Stimulated activated CD4-positive, alpha-beta T cell treated with anti-CD3 and anti-CD28 coated beads, Interleukin-2, amount 100 ng/mL, for 48 hours (primary cell): ENCODE measurements around the gene HSPA1B.
"Not testable (repeated sequence)": the region's sequence is repeated elsewhere in the genome, so short reads cannot be mapped to it uniquely, and the experiment has no call there.

Experiments used
- DNase-seq, 2 donors: peaks; one replicate each; pipeline ENCODE4 v3.0.0-alpha.2; 2020

HSPA1B gene

GRCh38 chr6:31829633-31830283 lies 2.2 kb downstream of the HSPA1B start:
- DNase-seq, result no peak

- DNase-seq, result no peak
Observed at GRCh38 chr6:31830886-31831335, 3.4 kb downstream of the HSPA1B start.

GRCh38 chr6:31831350-31832215 lies 4.0 kb downstream of the HSPA1B start:
- DNase-seq, result no peak

- peak; percentile 76 to 79 for DNase-seq
Observed at GRCh38 chr6:31834367-31835250, 7.1 kb downstream of the HSPA1B start.

GRCh38 chr6:31836047-31836473 lies 8.5 kb downstream of the HSPA1B start:
- no peak for DNase-seq

GRCh38 chr6:31836474-31837368 lies 9.2 kb downstream of the HSPA1B start:
- DNase-seq, result no peak

GRCh38 chr6:31837369-31838113 lies 10.0 kb downstream of the HSPA1B start:
- DNase-seq, result no peak

- DNase-seq, result not testable (repeated sequence)
Observed at GRCh38 chr6:31838114-31838553, 10.6 kb downstream of the HSPA1B start.

- no peak for DNase-seq
Observed at GRCh38 chr6:31838968-31839367, 11.4 kb downstream of the HSPA1B start.

- DNase-seq, result not testable (repeated sequence)
Observed at GRCh38 chr6:31839779-31840126, 12.2 kb downstream of the HSPA1B start.

- no peak for DNase-seq
Observed at GRCh38 chr6:31842053-31842452, 14.5 kb downstream of the HSPA1B start.

- no peak for DNase-seq
Observed at GRCh38 chr6:31844507-31844906, 17.0 kb downstream of the HSPA1B start.

- DNase-seq, result no peak
Observed at GRCh38 chr6:31847276-31847978, 19.9 kb downstream of the HSPA1B start.

GRCh38 chr6:31850765-31851484 lies 23.4 kb downstream of the HSPA1B start:
- DNase-seq, result no peak

GRCh38 chr6:31851485-31851832 lies 23.9 kb downstream of the HSPA1B start:
- DNase-seq, result no peak

- DNase-seq, result not testable (repeated sequence)
Observed at GRCh38 chr6:31851980-31852718, 24.6 kb downstream of the HSPA1B start.

- DNase-seq, result not testable (repeated sequence)
Observed at GRCh38 chr6:31857774-31858173, 30.2 kb downstream of the HSPA1B start.

- no peak for DNase-seq
Observed at GRCh38 chr6:31858707-31859106, 31.2 kb downstream of the HSPA1B start.

- DNase-seq, result no peak
Observed at GRCh38 chr6:31859923-31860322, 32.4 kb downstream of the HSPA1B start.
